ENCODE measurements around the gene RPL21.
"Not testable (repeated sequence)": the region's sequence is repeated elsewhere in the genome, so short reads cannot be mapped to it uniquely, and the experiment has no call there.

- TF ChIP-seq CTCF, POLR2A (IDR thresholded peaks at IDR 0.05): not testable (repeated sequence)
Observed at GRCh38 chr13:27217791-27218190, 33.6 kb upstream of the RPL21 start.

Data from transverse colon (tissue), 3 donors.